GM12891 (cell line): ENCODE data around the gene KLHL34.

ENCODE experiments used
- PAX5 ChIP-seq: IDR thresholded peaks from 2 replicates; pipeline ENCODE4 v1.6.1; 2011; ENCODE audit warnings: low read length, moderate library complexity, mild to moderate bottlenecking; ENCODE audit not compliant: insufficient read depth, severe bottlenecking
- POLR2A ChIP-seq: IDR thresholded peaks from 2 replicates; pipeline ENCODE4 v1.6.1; 2011; ENCODE audit warnings: low read depth, low read length, control low read depth
- POLR2AphosphoS5 ChIP-seq: IDR thresholded peaks from 2 replicates; pipeline ENCODE4 v1.6.1; 2011; ENCODE audit warnings: low read depth, low read length, control low read depth
- SPI1 ChIP-seq: IDR thresholded peaks from 2 replicates; pipeline ENCODE4 v1.6.1; 2011; ENCODE audit warnings: low read depth, low read length, control low read depth
- TAF1 ChIP-seq: IDR thresholded peaks from 2 replicates; pipeline ENCODE4 v1.6.1; 2011; ENCODE audit warnings: low read depth, low read length, control low read depth

- TF ChIP-seq POLR2A (no peak), TAF1 (no peak), SPI1 (no peak), POLR2AphosphoS5 (no peak), PAX5 (no peak)
These were observed 37.9 kb downstream of the KLHL34 start for GRCh38 chrX:21620234-21620633.
